Left lobe of liver (tissue), 2 donors: ENCODE measurements around the gene SCRT2. TPM values are rescaled to one million over a fixed set of nuclear protein-coding genes. Genes with fewer than 3 reads are reported as not detected.

Experiments
- ATAC-seq: fragments of 200-7000 bp; cut with Tn5 transposase; one replicate; pipeline ENCODE4 v1.9.1; 2020; ENCODE audit warnings: mild to moderate bottlenecking, moderate library complexity
- DNase-seq: peaks from one replicate; pipeline ENCODE4 v3.0.0-alpha.2; 2020; ENCODE audit warnings: low spot score
- total RNA-seq: library from RNA; stranded (reverse); gene quantifications from one replicate; pipeline ENCODE4 v1.2.1, GENCODE V29; 2021
- donor health status: DM: no; HTN: no; CAD: no; lungs with moderate emphysema.
- donor health status: DM: no; HTN: yes; CAD: no.

Gene SCRT2
- total RNA-seq, 1 donor from 2014 or later = not detected

GRCh38 chr20:673603-674001 lies 2.0 kb downstream of the SCRT2 start:
- ATAC-seq (no peak), DNase-seq (no peak)

- no peak for DNase-seq
- ATAC-seq = no peak
These were observed 2.5 kb downstream of the SCRT2 start for GRCh38 chr20:672963-673602.

GRCh38 chr20:671252-672030 lies 4.2 kb downstream of the SCRT2 start:
- DNase-seq = no peak
- ATAC-seq = no peak

GRCh38 chr20:669573-669972 lies 6.0 kb downstream of the SCRT2 start:
- no peak for DNase-seq
- no peak for ATAC-seq

- DNase-seq = no peak
- ATAC-seq = no peak
These were observed 7.0 kb downstream of the SCRT2 start for GRCh38 chr20:668638-669037.

- no peak for ATAC-seq
- DNase-seq = no peak
These were observed 7.6 kb downstream of the SCRT2 start for GRCh38 chr20:668050-668449.

- peak; percentile 60 for DNase-seq
- peak; percentile 80 for ATAC-seq
These were observed 8.1 kb downstream of the SCRT2 start for GRCh38 chr20:667351-668034.

GRCh38 chr20:666877-667276 lies 8.7 kb downstream of the SCRT2 start:
- no peak for DNase-seq
- no peak for ATAC-seq

DNA sequence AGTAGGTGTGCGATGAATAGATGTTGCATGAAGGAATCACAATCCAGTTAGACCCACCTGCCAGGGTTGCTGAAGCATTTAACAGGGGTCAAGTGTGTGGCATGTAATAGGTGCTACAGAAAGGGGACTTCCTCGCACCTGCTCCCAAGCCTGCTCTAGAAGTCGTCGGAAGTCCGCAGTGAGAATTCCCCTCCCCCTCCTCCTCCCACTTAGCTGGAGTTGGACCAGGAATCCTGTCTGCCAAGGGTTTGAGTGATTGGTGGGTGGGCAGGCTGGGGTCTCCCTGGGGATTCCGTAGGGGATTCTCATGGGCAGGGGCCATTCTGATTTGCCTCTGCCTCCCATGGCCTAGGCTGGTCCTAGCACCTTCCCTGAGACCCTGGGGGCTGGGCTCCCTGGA lies 10.3 kb downstream of the SCRT2 start:
- DNase-seq (no peak), ATAC-seq (no peak)

- no peak for ATAC-seq
- no peak for DNase-seq
These were observed 11.0 kb downstream of the SCRT2 start for GRCh38 chr20:664576-664975.

DNA sequence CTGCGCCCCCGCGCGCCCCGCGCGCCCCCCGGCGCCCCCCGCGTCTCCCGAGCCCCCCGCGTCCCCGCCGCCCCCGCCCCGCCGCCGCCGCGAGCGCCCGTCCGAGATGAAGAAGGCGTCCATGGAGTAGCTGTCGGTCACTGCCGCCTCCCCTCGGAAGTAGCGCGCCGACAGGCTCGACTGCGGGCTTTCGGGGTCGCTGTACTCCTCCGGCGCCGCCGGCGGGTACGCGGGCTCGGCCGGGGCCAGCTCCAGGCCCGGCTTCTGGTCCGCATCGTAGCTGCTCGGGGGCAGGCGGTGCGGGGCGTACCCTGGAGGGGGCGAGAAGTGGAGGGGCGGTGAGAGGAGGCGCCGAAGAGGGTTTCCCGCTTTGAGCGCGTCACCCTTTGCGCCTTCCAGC lies 11.5 kb downstream of the SCRT2 start:
- DNase-seq (no peak), ATAC-seq (no peak)

DNA sequence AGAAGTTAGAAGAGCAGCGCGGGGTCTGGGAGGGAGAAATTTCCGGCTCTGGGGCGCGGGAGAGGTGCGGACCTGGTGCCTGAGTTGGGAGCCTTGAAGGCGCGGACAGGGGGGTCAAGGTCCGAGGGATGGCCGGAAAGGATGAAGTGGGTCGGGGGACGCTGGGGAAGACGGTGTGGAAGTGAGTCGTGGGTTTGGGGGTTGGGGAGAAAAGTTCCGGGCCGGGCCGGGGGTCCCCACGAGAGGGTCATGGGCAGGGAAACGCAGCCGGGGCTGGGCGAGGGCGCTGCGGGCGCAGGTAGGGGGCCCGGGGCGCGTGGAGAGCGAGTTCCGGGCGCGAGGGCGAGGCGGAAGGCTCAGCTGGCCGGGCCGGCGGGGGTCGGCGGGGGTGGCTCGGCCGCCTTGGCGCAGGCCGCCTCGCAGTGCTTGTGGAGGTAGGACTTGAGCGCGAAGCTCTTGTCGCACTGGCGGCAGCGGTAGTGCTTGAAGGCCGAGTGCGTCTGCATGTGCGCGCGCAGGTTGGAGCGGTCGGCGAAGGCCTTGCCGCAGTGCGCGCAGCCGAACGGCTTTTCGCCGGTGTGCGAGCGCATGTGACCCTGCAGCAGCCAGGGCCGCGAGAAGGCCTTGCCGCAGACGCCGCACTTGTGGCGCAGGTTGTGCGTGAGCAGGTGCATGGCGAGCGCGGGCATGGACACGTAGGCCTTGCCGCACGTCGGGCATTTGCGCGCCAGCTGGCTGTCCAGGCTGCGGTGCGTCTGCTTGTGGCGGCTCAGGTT lies 12.1 kb downstream of the SCRT2 start:
- DNase-seq (no peak), ATAC-seq (no peak)

DNA sequence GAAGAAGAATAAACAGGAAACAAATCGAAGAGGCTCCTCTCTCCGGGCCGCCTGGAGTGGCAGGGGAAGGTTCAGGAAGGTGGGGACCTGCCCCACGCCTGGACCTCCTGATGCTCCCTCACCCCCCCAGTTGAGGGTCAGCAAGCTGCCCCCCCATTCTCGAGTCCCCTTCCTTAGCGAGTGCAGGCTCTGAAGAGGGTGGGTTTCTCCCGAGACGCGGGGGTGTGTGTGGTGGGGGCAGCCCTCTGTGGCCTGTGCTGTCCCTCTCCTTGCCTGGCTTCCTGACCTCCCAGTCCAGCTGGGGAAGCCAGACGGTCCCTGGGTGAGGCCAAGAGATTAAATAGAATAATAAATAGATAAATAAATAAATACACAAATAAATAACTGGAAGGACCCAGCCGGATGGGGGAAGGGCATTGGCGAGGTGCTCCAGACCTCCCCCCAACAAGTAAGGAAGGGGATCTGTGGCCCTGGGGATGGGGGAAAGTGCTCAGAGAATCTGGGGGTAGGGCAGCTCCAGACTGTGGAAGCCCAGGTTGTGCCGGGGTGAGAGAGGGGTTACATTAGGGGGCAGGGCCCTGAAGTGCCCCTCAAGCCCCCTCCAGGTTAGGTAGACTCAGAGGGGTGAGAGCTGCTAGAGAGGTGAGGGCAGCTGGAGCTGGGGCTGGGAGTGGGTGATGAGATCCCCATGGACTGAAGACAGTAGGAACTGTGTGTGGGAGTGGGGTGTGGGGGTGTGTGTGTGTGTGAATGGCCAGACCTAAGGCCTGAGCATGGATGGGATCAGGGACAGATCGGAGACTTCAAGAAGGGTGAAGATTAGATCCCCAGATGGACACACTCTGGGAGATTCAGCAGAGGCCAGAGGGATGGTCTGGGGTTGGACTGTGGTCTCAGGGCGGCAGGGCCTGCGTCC lies 13.1 kb downstream of the SCRT2 start:
- ATAC-seq = no peak
- DNase-seq = no peak

DNA sequence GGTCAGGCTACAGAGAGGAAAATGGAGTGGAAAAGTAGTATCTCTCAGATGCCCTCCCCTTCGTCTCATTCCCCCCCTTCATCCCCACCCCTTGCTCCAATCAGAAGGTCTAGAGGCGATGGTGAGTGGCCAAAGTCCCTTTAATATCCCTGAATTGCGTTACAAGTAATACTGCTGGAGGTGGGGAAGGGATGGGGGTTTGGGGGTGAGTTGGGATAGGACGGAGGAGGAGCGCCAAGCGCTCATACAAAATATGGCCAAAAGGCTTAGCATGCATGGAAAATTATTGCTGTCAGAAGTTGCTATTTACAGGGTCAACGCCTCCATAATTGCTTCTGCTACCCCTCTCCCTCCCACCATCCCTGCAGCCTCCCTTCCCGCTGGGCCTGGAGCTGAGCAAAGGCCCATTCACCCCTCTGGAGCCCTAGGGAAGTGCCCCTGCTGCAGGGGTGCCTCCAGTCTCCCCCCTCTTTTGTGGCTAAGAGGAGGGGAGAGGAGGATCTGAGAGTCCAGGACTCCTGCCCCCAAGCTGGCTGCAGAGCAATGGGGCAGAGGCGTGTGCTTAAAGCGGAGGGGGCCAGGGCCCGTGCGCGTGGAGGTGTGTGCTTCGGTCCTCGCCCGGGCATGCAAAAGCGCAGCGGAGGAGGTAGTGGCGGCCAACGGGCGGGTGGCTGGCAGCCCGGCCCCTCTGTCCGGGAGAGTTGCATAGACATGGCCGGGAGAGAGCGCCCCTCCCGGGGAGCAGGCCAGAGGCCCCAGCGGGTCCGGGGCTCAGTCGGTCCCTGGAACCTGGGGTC lies 13.9 kb downstream of the SCRT2 start:
- DNase-seq = no peak
- no peak for ATAC-seq

GRCh38 chr20:658731-659291 lies 16.8 kb downstream of the SCRT2 start:
- no peak for ATAC-seq

GRCh38 chr20:658202-658601 lies 17.4 kb downstream of the SCRT2 start:
- ATAC-seq (no peak), DNase-seq (no peak)

More at GRCh38 chr20:658731-659291, 16.8 kb downstream of the SCRT2 start:
- no peak for DNase-seq

- ATAC-seq (no peak), DNase-seq (no peak)
These were observed 19.6 kb downstream of the SCRT2 start for GRCh38 chr20:655726-656624.

DNA sequence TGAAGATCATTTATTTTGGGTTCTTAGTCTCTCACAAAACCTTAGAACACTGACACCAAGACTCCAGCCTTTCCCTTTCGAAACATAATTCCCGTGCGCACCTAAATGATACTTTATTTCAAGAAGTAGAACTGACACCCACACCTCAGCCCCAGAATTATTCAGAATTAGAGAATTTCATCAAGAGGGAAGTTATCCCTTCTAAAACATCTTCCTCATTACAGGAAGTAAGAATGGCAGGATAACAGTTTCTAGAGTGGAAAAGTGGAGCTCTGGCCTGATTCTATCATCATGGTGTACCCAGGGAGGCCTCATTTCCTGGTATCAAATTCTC lies 21.2 kb downstream of the SCRT2 start:
- no peak for ATAC-seq
- DNase-seq = no peak
